B cell (primary cell): Measurements from ENCODE around the gene LECT2. TPM values are rescaled to one million over a fixed set of nuclear protein-coding genes. Genes with fewer than 3 reads are reported as not detected.

ENCODE experiments used
- ATAC-seq: fragments of 200-7000 bp; cut with Tn5 transposase; one replicate; pipeline ENCODE4 v1.10.0; 2021; ENCODE audit warnings: low read depth, mild to moderate bottlenecking, moderate number of reproducible peaks, moderate library complexity
- CTCF ChIA-PET: fragments of 350-600 bp; sonication (Branson Sonifier 250); formaldehyde crosslinking; loops from one replicate; lab custom pipeline; 2021; ENCODE audit warnings: antibody characterized with exemption, inconsistent platforms; lab: Charles Lee
- POLR2A ChIA-PET: fragments of 350-600 bp; sonication (Branson Sonifier 250); formaldehyde crosslinking; loops from one replicate; lab custom pipeline; 2021; ENCODE audit warnings: antibody characterized with exemption; lab: Charles Lee
- DNase-seq: peaks from one replicate; pipeline ENCODE4 v3.0.0; 2013
- H2AFZ ChIP-seq: 2 replicates; pipeline ENCODE4 v1.6.1; 2012; ENCODE audit warnings: mild to moderate bottlenecking, low read depth, low read length; ENCODE audit not compliant: insufficient read depth, poor library complexity, severe bottlenecking
- H3K27ac ChIP-seq, 2 donors: 1 replicate in 1 of 2; 2 replicates in 1 of 2; pipeline ENCODE4 v1.5.1; 2012 to 2013; ENCODE audit warnings: low read length in 2 of 2, mild to moderate bottlenecking in 2 of 2, moderate library complexity in 1 of 2
- H3K27me3 ChIP-seq, 4 experiments: fragments of 200-600 bp in 1 of 4; sonication (generic) in 1 of 4; replicated peaks in 1 of 4; 1 replicate in 2 of 4; 2 replicates in 2 of 4; pipeline versions ENCODE4 v1.6.1 to v1.7.0; 2013 to 2016; ENCODE audit warnings: low read length in 3 of 4, mild to moderate bottlenecking in 2 of 4, mixed read lengths in 1 of 4, moderate library complexity in 1 of 4; ENCODE audit not compliant: insufficient read depth in 4 of 4, control insufficient read depth in 3 of 4; ENCODE audit errors: control extremely low read depth in 1 of 4
- H3K36me3 ChIP-seq, 2 experiments: replicated peaks in 1 of 2; 1 replicate in 1 of 2; 2 replicates in 1 of 2; pipeline versions ENCODE4 v1.6.1 to v1.7.1; 2013; ENCODE audit warnings: low read length in 1 of 2; ENCODE audit not compliant: insufficient read depth in 2 of 2, control insufficient read depth in 1 of 2; ENCODE audit errors: control extremely low read depth in 1 of 2, extremely low read depth in 1 of 2
- H3K4me1 ChIP-seq, 2 donors: fragments of 200-600 bp in 1 of 2; sonication (generic) in 1 of 2; 1 replicate in 1 of 2; 2 replicates in 1 of 2; pipeline versions ENCODE4 v1.5.1 to v1.6.1; 2013 to 2017; ENCODE audit warnings: low read length in 2 of 2; ENCODE audit not compliant: control insufficient read depth in 2 of 2, insufficient read depth in 2 of 2
- H3K4me2 ChIP-seq: replicated peaks from 2 replicates; pipeline ENCODE3; 2012; ENCODE audit warnings: mild to moderate bottlenecking, low read depth, low read length; ENCODE audit not compliant: poor library complexity, severe bottlenecking
- H3K4me3 ChIP-seq, 5 experiments: fragments of 200-600 bp in 1 of 5; sonication (generic) in 1 of 5; 1 replicate in 3 of 5; 2 replicates in 2 of 5; pipeline versions ENCODE4 v1.5.1 to v1.7.0; 2011 to 2016; ENCODE audit warnings: low read length in 4 of 5, mild to moderate bottlenecking in 4 of 5, low read depth in 2 of 5, control low read depth in 1 of 5, moderate library complexity in 1 of 5; ENCODE audit not compliant: insufficient read depth in 1 of 5; ENCODE audit errors: control extremely low read depth in 1 of 5, extremely low read depth in 1 of 5
- H3K79me2 ChIP-seq: fragments of 200-600 bp; sonication (generic); one replicate; pipeline ENCODE4 v1.6.0; 2016; ENCODE audit warnings: low read length; ENCODE audit not compliant: control insufficient read depth, insufficient read depth
- H3K9ac ChIP-seq: fragments of 200-600 bp; sonication (generic); 2 replicates; pipeline ENCODE4 v1.6.1; 2017; ENCODE audit warnings: mild to moderate bottlenecking, low read length, moderate library complexity
- H3K9me3 ChIP-seq, 3 donors: one replicate each; pipeline versions ENCODE4 v1.6.1 to v1.7.1; 2013; ENCODE audit warnings: low read length in 2 of 3; ENCODE audit not compliant: control insufficient read depth in 2 of 3, insufficient read depth in 1 of 3; ENCODE audit errors: control extremely low read depth in 1 of 3
- H4K20me1 ChIP-seq: 2 replicates; pipeline ENCODE4 v1.6.0; 2012; ENCODE audit warnings: mild to moderate bottlenecking, low read length; ENCODE audit not compliant: insufficient read depth, control insufficient read depth, poor library complexity, severe bottlenecking
- H3K27ac Mint-ChIP-seq: one replicate; pipeline ENCODE4 v1.8.0; 2021; ENCODE audit warnings: mixed read lengths
- H3K27me3 Mint-ChIP-seq: one replicate; pipeline ENCODE4 v1.8.0; 2021; ENCODE audit warnings: mixed read lengths
- H3K4me1 Mint-ChIP-seq: one replicate; pipeline ENCODE4 v1.8.0; 2021; ENCODE audit warnings: mixed read lengths
- H3K4me3 Mint-ChIP-seq: one replicate; pipeline ENCODE4 v1.8.0; 2021; ENCODE audit warnings: mixed read lengths
- H3K9me3 Mint-ChIP-seq: one replicate; pipeline ENCODE4 v1.8.0; 2022; ENCODE audit warnings: mixed read lengths; ENCODE audit not compliant: insufficient read depth
- EZH2 ChIP-seq: IDR thresholded peaks from 2 replicates; pipeline ENCODE4 v1.6.1; 2012; ENCODE audit warnings: borderline replicate concordance, low read depth, mild to moderate bottlenecking, moderate library complexity, low read length; ENCODE audit not compliant: insufficient read depth, poor library complexity, severe bottlenecking
- WGBS: methylation state at CpG from one replicate; pipeline ENCODE4 v1.1.5; 2013; ENCODE audit warnings: missing lambda C conversion rate; ENCODE audit not compliant: insufficient coverage; 5-methylcytosine and 5-hydroxymethylcytosine counted together
- intact Hi-C: fragments of 100-400 bp; cut with micrococcal nuclease; formaldehyde crosslinking; loops from one replicate; pipeline ENCODE4 v1.10.0; 2022
- polyA minus RNA-seq: library from RNA; depleted of rRNA, polyadenylated mRNA; stranded (reverse); fragments of >200 nt; gene quantifications from 2 replicates; pipeline ENCODE4 v1.2.3, GENCODE V29; 2012
- polyA plus RNA-seq: library from polyadenylated mRNA; depleted of rRNA; stranded (reverse); fragments of >200 nt; gene quantifications from 2 replicates; pipeline ENCODE4 v1.2.3, GENCODE V29; 2012
- total RNA-seq, 2 donors: library from RNA; stranded (reverse); fragments of 120-200 nt in 1 of 2; gene quantifications; 1 replicate in 1 of 2; 2 replicates in 1 of 2; pipeline versions ENCODE4 v1.2.3 to v1.2.4, GENCODE V29; 2013 to 2022
- TF ChIP-seq, protein P1 (sequence below): fragments of 200-600 bp; IDR thresholded peaks from one replicate; pipeline ENCODE4 v1.8.0; 2022; ENCODE audit warnings: antibody characterized with exemption, mild to moderate bottlenecking

The LECT2 gene
- not detected in 2 replicates for total RNA-seq
- not detected for total RNA-seq (2013)
- not detected in 2 replicates for polyA plus RNA-seq
- polyA minus RNA-seq = not detected in 2 replicates

DNA sequence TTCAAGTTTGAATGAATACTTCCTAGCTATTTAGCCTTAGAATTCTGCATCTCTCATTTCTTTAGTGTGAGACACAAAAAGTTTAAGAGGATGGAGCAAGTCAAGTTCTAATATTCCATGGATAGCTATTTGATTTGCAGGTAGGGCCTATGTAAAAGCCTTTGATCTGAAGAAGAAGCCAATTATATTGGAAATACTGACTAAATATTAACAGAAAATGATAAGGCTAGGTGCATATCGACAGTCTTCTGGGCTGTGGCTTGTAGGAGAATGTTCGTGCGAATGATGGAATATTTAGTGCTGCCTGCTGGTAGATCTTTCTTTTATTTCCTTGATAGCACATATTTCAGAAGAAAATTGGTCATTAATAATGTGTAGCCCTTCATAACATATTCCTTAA is at the start of gene LECT2:
LECT2 (minus strand) TSS at position 85 of the 400 bp plus-strand sequence. CDS start 150 bp downstream, outside the sequence.
- Mint-ChIP-seq H3K4me1 (no peaks in the 10 kb centered on the region), H3K27me3 (peaks cover 29% of the 10 kb centered on the region), H3K27ac (no peak within 1 kb of the TSS), H3K4me3 (no peak within 1 kb of the TSS), H3K9me3 (no peaks in the 10 kb centered on the region)
- TF ChIP-seq, protein P1, sequence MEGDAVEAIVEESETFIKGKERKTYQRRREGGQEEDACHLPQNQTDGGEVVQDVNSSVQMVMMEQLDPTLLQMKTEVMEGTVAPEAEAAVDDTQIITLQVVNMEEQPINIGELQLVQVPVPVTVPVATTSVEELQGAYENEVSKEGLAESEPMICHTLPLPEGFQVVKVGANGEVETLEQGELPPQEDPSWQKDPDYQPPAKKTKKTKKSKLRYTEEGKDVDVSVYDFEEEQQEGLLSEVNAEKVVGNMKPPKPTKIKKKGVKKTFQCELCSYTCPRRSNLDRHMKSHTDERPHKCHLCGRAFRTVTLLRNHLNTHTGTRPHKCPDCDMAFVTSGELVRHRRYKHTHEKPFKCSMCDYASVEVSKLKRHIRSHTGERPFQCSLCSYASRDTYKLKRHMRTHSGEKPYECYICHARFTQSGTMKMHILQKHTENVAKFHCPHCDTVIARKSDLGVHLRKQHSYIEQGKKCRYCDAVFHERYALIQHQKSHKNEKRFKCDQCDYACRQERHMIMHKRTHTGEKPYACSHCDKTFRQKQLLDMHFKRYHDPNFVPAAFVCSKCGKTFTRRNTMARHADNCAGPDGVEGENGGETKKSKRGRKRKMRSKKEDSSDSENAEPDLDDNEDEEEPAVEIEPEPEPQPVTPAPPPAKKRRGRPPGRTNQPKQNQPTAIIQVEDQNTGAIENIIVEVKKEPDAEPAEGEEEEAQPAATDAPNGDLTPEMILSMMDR = no peak
- TF ChIP-seq EZH2 = no peak
- peaks cover 0 to 1% (median 0%) of the 10 kb centered on the region in 3 donors for H3K9me3 ChIP-seq
- peaks cover 0 to 5% (median 1%) of the 10 kb centered on the region in 4 experiments for H3K27me3 ChIP-seq
- H3K9ac ChIP-seq = no peak within 1 kb of the TSS
- no peak within 1 kb of the TSS for H3K27ac ChIP-seq
- H2AFZ ChIP-seq = no peak within 1 kb of the TSS
- no peak for ATAC-seq
- WGBS = no CpG with 5 or more reads among the region's 3 CpGs
- no peak within 1 kb of the TSS for H3K4me2 ChIP-seq
- no peak within 1 kb of the TSS for H3K4me3 ChIP-seq
- intact Hi-C loops = no loop called here
- H3K79me2 ChIP-seq = no peaks in the 10 kb centered on the region
- no peaks in the 10 kb centered on the region for H3K4me1 ChIP-seq
- DNase-seq = no peak
- ChIA-PET CTCF (no interaction called here), POLR2A (no interaction called here)
- H3K36me3 ChIP-seq = no peaks in the 10 kb centered on the region
- no peaks in the 10 kb centered on the region for H4K20me1 ChIP-seq

DNA sequence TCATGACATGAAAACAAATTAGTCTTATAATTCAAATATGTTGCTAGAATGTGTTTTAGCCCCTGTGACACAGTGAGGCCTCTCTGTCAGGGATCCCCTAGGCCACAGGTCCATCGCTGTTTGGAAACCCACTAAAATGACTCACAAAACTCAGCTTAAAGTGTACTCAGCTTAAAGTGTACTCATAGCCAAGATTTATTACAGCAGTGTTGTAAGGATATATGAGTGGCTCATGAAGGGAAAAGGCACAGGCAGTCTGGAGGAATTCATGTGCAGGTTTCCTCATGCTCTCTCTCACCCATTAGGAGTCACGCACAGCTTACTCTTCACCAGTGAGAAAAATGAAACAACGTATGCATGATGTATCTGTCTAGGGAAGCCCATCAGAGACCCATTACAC is 49.7 kb upstream of the LECT2 start:
- ATAC-seq = no peak
- Histone ChIP-seq H2AFZ (no peak overlapping the region), H3K9me3 (no peaks in the 10 kb centered on the region), H3K4me1 (no peaks in the 10 kb centered on the region), H3K4me2 (no peak overlapping the region), H3K4me3 (no peak overlapping the region), H3K36me3 (no peaks in the 10 kb centered on the region), H3K27ac (no peak overlapping the region), H3K79me2 (no peaks in the 10 kb centered on the region), H4K20me1 (no peaks in the 10 kb centered on the region), H3K9ac (no peak overlapping the region), H3K27me3 (peaks cover 0 to 2% (median 0%) of the 10 kb centered on the region in 4 experiments)
- Mint-ChIP-seq H3K4me1 (no peaks in the 10 kb centered on the region), H3K27me3 (peaks cover 26% of the 10 kb centered on the region), H3K9me3 (no peaks in the 10 kb centered on the region), H3K27ac (no peak overlapping the region), H3K4me3 (no peak overlapping the region)
- intact Hi-C loops = no loop called here
- no peak for DNase-seq
- TF ChIP-seq, protein P1 = no peak
- no peak for TF ChIP-seq EZH2
- POLR2A ChIA-PET = no interaction called here
- WGBS = no CpG with 5 or more reads among the region's 3 CpGs
- CTCF ChIA-PET = no interaction called here
